ENCODE results near the gene WWTR1. TPM values are rescaled to one million over a fixed set of nuclear protein-coding genes. Genes with fewer than 3 reads are reported as not detected.

WWTR1 gene
- total RNA-seq, 1 donor from 2014 or later, result 0.73 TPM

GRCh38 chr3:149639093-149639486 is 18.7 kb downstream of the WWTR1 start:
- TF ChIP-seq CTCF (IDR thresholded peaks at IDR 0.05), result no peak
- no peak overlapping the region for H3K4me3 Mint-ChIP-seq
- peaks cover 11% of the 10 kb centered on the region for H3K27me3 Mint-ChIP-seq
- ChIA-PET POLR2A (no interaction called here), CTCF (no interaction called here)
- no peaks in the 10 kb centered on the region for H3K4me1 Mint-ChIP-seq
- no peak overlapping the region for H3K27ac Mint-ChIP-seq
- no peak for DNase-seq
- intact Hi-C loops (cut with micrococcal nuclease), result no loop called here
- H3K36me3 Mint-ChIP-seq (ENCODE audit: low read depth), result no peaks in the 10 kb centered on the region
- no peaks in the 10 kb centered on the region for H3K9me3 Mint-ChIP-seq
- ATAC-seq (ENCODE audit: low read depth), result no peak

GRCh38 chr3:149638228-149639092 is 19.4 kb downstream of the WWTR1 start:
- TF ChIP-seq CTCF (IDR thresholded peaks at IDR 0.05), result no peak
- H3K9me3 Mint-ChIP-seq, result no peaks in the 10 kb centered on the region
- CTCF ChIA-PET, result no interaction called here

GRCh38 chr3:149635396-149635795 is 22.4 kb downstream of the WWTR1 start:
- intact Hi-C loops (cut with micrococcal nuclease), result no loop called here
- ATAC-seq (ENCODE audit: low read depth), result no peak
- Mint-ChIP-seq H3K27ac (no peak overlapping the region), H3K9me3 (no peaks in the 10 kb centered on the region), H3K4me3 (no peak overlapping the region), H3K36me3 (ENCODE audit: low read depth) (no peaks in the 10 kb centered on the region), H3K27me3 (peaks cover 23% of the 10 kb centered on the region), H3K4me1 (no peaks in the 10 kb centered on the region)
- ChIA-PET CTCF (no interaction called here), POLR2A (no interaction called here)
- DNase-seq, result no peak
- no peak for TF ChIP-seq CTCF (IDR thresholded peaks at IDR 0.05)

More at GRCh38 chr3:149638228-149639092, 19.4 kb downstream of the WWTR1 start:
- no peak for ATAC-seq (ENCODE audit: low read depth)
- H3K36me3 Mint-ChIP-seq (ENCODE audit: low read depth), result no peaks in the 10 kb centered on the region
- no peak overlapping the region for H3K27ac Mint-ChIP-seq
- H3K27me3 Mint-ChIP-seq, result peaks cover 13% of the 10 kb centered on the region
- POLR2A ChIA-PET, result no interaction called here
- DNase-seq, result no peak
- intact Hi-C loops (cut with micrococcal nuclease), result no loop called here
- no peak overlapping the region for H3K4me3 Mint-ChIP-seq
- H3K4me1 Mint-ChIP-seq, result no peaks in the 10 kb centered on the region

- ChIA-PET CTCF (no interaction called here), POLR2A (no interaction called here)
- DNase-seq (no peak), ATAC-seq (ENCODE audit: low read depth) (no peak)
- no peaks in the 10 kb centered on the region for H3K9me3 Mint-ChIP-seq
- H3K27ac Mint-ChIP-seq, result no peak overlapping the region
- intact Hi-C loops (cut with micrococcal nuclease), result no loop called here
- peaks cover 23% of the 10 kb centered on the region for H3K27me3 Mint-ChIP-seq
- H3K4me3 Mint-ChIP-seq, result no peak overlapping the region
- H3K4me1 Mint-ChIP-seq, result no peaks in the 10 kb centered on the region
- no peaks in the 10 kb centered on the region for H3K36me3 Mint-ChIP-seq (ENCODE audit: low read depth)
- TF ChIP-seq CTCF (IDR thresholded peaks at IDR 0.05), result no peak
Observed at GRCh38 chr3:149634573-149634972, 23.3 kb downstream of the WWTR1 start.

- Mint-ChIP-seq H3K4me3 (no peak overlapping the region), H3K27ac (no peak overlapping the region), H3K36me3 (ENCODE audit: low read depth) (no peaks in the 10 kb centered on the region), H3K27me3 (peaks cover 23% of the 10 kb centered on the region), H3K4me1 (no peaks in the 10 kb centered on the region), H3K9me3 (no peaks in the 10 kb centered on the region)
- no peak for DNase-seq
- no peak for ATAC-seq (ENCODE audit: low read depth)
- POLR2A ChIA-PET, result no interaction called here
- CTCF ChIA-PET, result no interaction called here
- TF ChIP-seq CTCF (IDR thresholded peaks at IDR 0.05), result no peak
- intact Hi-C loops (cut with micrococcal nuclease), result no loop called here
Observed at GRCh38 chr3:149634072-149634471, 23.8 kb downstream of the WWTR1 start.
